NCI-H526 (cell line): ENCODE measurements around the gene CCNY.
"Not testable (repeated sequence)": the region's sequence is repeated elsewhere in the genome, so short reads cannot be mapped to it uniquely, and the experiment has no call there.

ENCODE experiments used
- DNase-seq, 2 experiments: peaks; one replicate each; lab custom pipeline; 2025; lab: John Stamatoyannopoulos, UW

The CCNY gene

GRCh38 chr10:35384265-35384868, 48.1 kb downstream of the CCNY start:
- no peak for DNase-seq

- DNase-seq = no peak
Measured at GRCh38 chr10:35386594-35387174, 50.4 kb downstream of the CCNY start.

- DNase-seq = no peak
Measured at GRCh38 chr10:35387768-35388167, 51.5 kb downstream of the CCNY start.

- DNase-seq = no peak
Measured at GRCh38 chr10:35388197-35388596, 51.9 kb downstream of the CCNY start.

GRCh38 chr10:35388682-35389081, 52.4 kb downstream of the CCNY start:
- DNase-seq = no peak

GRCh38 chr10:35390161-35390840, 54.0 kb downstream of the CCNY start:
- no peak for DNase-seq

GRCh38 chr10:35390843-35391152, 54.5 kb downstream of the CCNY start:
- no peak for DNase-seq

- no peak for DNase-seq
Measured at GRCh38 chr10:35391153-35391953, 55.0 kb downstream of the CCNY start.

GRCh38 chr10:35391954-35392262, 55.6 kb downstream of the CCNY start:
- no peak for DNase-seq

- no peak for DNase-seq
Measured at GRCh38 chr10:35392482-35393228, 56.3 kb downstream of the CCNY start.

- no peak for DNase-seq
Measured at GRCh38 chr10:35394411-35394851, 58.1 kb downstream of the CCNY start.

- no peak for DNase-seq
Measured at GRCh38 chr10:35394934-35395333, 58.6 kb downstream of the CCNY start.

- no peak for DNase-seq
Measured at GRCh38 chr10:35396560-35397434, 60.5 kb downstream of the CCNY start.

- DNase-seq = no peak
Measured at GRCh38 chr10:35397953-35398352, 61.6 kb downstream of the CCNY start.

- no peak for DNase-seq
Measured at GRCh38 chr10:35398355-35398754, 62.0 kb downstream of the CCNY start.

GRCh38 chr10:35398908-35399307, 62.6 kb downstream of the CCNY start:
- DNase-seq = no peak

GRCh38 chr10:35399414-35400009, 63.2 kb downstream of the CCNY start:
- DNase-seq = no peak

GRCh38 chr10:35400595-35401268, 64.4 kb downstream of the CCNY start:
- no peak for DNase-seq

- not testable (repeated sequence) for DNase-seq
Measured at GRCh38 chr10:35403491-35403890, 67.2 kb downstream of the CCNY start.

- not testable (repeated sequence) for DNase-seq
Measured at GRCh38 chr10:35404077-35404476, 67.8 kb downstream of the CCNY start.
